Smooth muscle cell (in vitro differentiated cells): Measurements from ENCODE around the gene GIGYF1. TPM values are rescaled to one million over a fixed set of nuclear protein-coding genes. Genes with fewer than 3 reads are reported as not detected.

ENCODE experiments used
- DNase-seq: peaks from one replicate; lab custom pipeline; 2025; ENCODE audit not compliant: unreplicated experiment; lab: John Stamatoyannopoulos, UW
- H2AFZ ChIP-seq: fragments of 200-600 bp; sonication (generic); 2 replicates; pipeline ENCODE4 v1.6.0; 2016; ENCODE audit warnings: antibody characterized with exemption, low read depth, mild to moderate bottlenecking
- H3F3A ChIP-seq: fragments of 200-600 bp; sonication (generic); 2 replicates; pipeline ENCODE4 v1.6.0; 2017; ENCODE audit warnings: antibody characterized with exemption, low read depth
- H3K27ac ChIP-seq: fragments of 200-600 bp; sonication (generic); 2 replicates; pipeline ENCODE4 v1.5.1; 2016; ENCODE audit warnings: low read depth, mild to moderate bottlenecking
- H3K27me3 ChIP-seq: fragments of 200-600 bp; sonication (generic); 2 replicates; pipeline ENCODE4 v1.6.1; 2016; ENCODE audit warnings: low read depth, mild to moderate bottlenecking
- H3K36me3 ChIP-seq: fragments of 200-600 bp; sonication (generic); 2 replicates; pipeline ENCODE4 v1.5.1; 2016; ENCODE audit warnings: low read depth
- H3K4me1 ChIP-seq: fragments of 200-600 bp; sonication (generic); 2 replicates; pipeline ENCODE4 v1.5.1; 2016; ENCODE audit warnings: low read depth
- H3K4me2 ChIP-seq: fragments of 200-600 bp; sonication (generic); 2 replicates; pipeline ENCODE4 v1.6.0; 2016; ENCODE audit warnings: mild to moderate bottlenecking
- H3K4me3 ChIP-seq: fragments of 200-600 bp; sonication (generic); 2 replicates; pipeline ENCODE4 v1.5.1; 2016; ENCODE audit warnings: mild to moderate bottlenecking
- H3K79me2 ChIP-seq: fragments of 200-600 bp; sonication (generic); 2 replicates; pipeline ENCODE4 v1.6.0; 2016; ENCODE audit warnings: low read depth, mild to moderate bottlenecking
- H3K9ac ChIP-seq: fragments of 200-600 bp; sonication (generic); 2 replicates; pipeline ENCODE4 v1.6.0; 2016; ENCODE audit warnings: low read depth
- H3K9me3 ChIP-seq: fragments of 200-600 bp; sonication (generic); replicated peaks from 2 replicates; pipeline ENCODE4 v1.5.1; 2016; ENCODE audit warnings: low read depth
- H4K20me1 ChIP-seq: fragments of 200-600 bp; sonication (generic); 2 replicates; pipeline ENCODE4 v1.6.0; 2016; ENCODE audit warnings: low read depth
- CTCF ChIP-seq: fragments of 200-600 bp; sonication (generic); IDR thresholded peaks from 2 replicates; pipeline ENCODE4 v1.5.1; 2017; ENCODE audit warnings: borderline replicate concordance, mild to moderate bottlenecking, antibody characterized with exemption; ENCODE audit not compliant: insufficient read depth, poor library complexity, severe bottlenecking
- WGBS: methylation state at CpG from one replicate; pipeline ENCODE4 v1.1.7; 2016; ENCODE audit warnings: low lambda C conversion rate; 5-methylcytosine and 5-hydroxymethylcytosine counted together
- polyA plus RNA-seq: library from polyadenylated mRNA; unstranded; fragments of >200 nt; fragmentation: Nextera tagmentation; extraction: Ambion mirVana; gene quantifications from 2 replicates; pipeline ENCODE4 v1.2.1, GENCODE V29; 2016
- total RNA-seq: library from RNA; depleted of rRNA; stranded (reverse); fragments of >200 nt; gene quantifications from 2 replicates; pipeline ENCODE4 v1.2.3, GENCODE V29; 2014

Gene GIGYF1
- total and polyA plus RNA-seq, 2 experiments from 2014 or later, result 8.5 to 13.1 TPM

GRCh38 chr7:100676501-100677306 is 17.3 kb downstream of the GIGYF1 start:
- WGBS, result 94% methylated on average over 23 of the region's 23 CpGs
- no peaks in the 10 kb centered on the region for H3K4me1 ChIP-seq
- H3K27ac ChIP-seq, result peak overlapping the region; percentile 59
- H4K20me1 ChIP-seq, result peaks cover 68% of the 10 kb centered on the region
- TF ChIP-seq CTCF, result no peak
- no peaks in the 10 kb centered on the region for H3K36me3 ChIP-seq
- no peak overlapping the region for H2AFZ ChIP-seq
- no peak for DNase-seq
- peaks cover 7% of the 10 kb centered on the region for H3F3A ChIP-seq
- H3K4me3 ChIP-seq, result peak overlapping the region; percentile 78
- peak overlapping the region; percentile 43 for H3K9ac ChIP-seq
- H3K4me2 ChIP-seq, result peak overlapping the region; percentile 98
- no peaks in the 10 kb centered on the region for H3K9me3 ChIP-seq
- peaks cover 32% of the 10 kb centered on the region for H3K79me2 ChIP-seq
- no peaks in the 10 kb centered on the region for H3K27me3 ChIP-seq

- TF ChIP-seq CTCF, result no peak
- WGBS, result 4% methylated on average over 18 of the region's 59 CpGs
- DNase-seq, result peak; percentile 44
- H3K9me3 ChIP-seq, result no peaks in the 10 kb centered on the region
- H3K79me2 ChIP-seq, result peaks cover 32% of the 10 kb centered on the region
- peak overlapping the region; percentile 59 for H3K27ac ChIP-seq
- H3K4me3 ChIP-seq, result peak overlapping the region; percentile 78
- peak overlapping the region; percentile 43 for H3K9ac ChIP-seq
- no peaks in the 10 kb centered on the region for H3K27me3 ChIP-seq
- no peaks in the 10 kb centered on the region for H3K36me3 ChIP-seq
- peaks cover 7% of the 10 kb centered on the region for H3F3A ChIP-seq
- peak overlapping the region; percentile 98 for H3K4me2 ChIP-seq
- H4K20me1 ChIP-seq, result peaks cover 61% of the 10 kb centered on the region
- H2AFZ ChIP-seq, result no peak overlapping the region
- no peaks in the 10 kb centered on the region for H3K4me1 ChIP-seq
These were observed 18.3 kb downstream of the GIGYF1 start for GRCh38 chr7:100675581-100676350.

- H4K20me1 ChIP-seq, result peaks cover 58% of the 10 kb centered on the region
- DNase-seq, result no peak
- under 1% methylated on average over 28 of the region's 46 CpGs for WGBS
- H3K27ac ChIP-seq, result peak overlapping the region; percentile 59
- H3K4me2 ChIP-seq, result peak overlapping the region; percentile 98
- H3K4me3 ChIP-seq, result peak overlapping the region; percentile 78
- no peaks in the 10 kb centered on the region for H3K36me3 ChIP-seq
- no peaks in the 10 kb centered on the region for H3K9me3 ChIP-seq
- no peak overlapping the region for H2AFZ ChIP-seq
- TF ChIP-seq CTCF, result no peak
- no peaks in the 10 kb centered on the region for H3K4me1 ChIP-seq
- H3K9ac ChIP-seq, result peak overlapping the region; percentile 82
- no peaks in the 10 kb centered on the region for H3K27me3 ChIP-seq
- peaks cover 7% of the 10 kb centered on the region for H3F3A ChIP-seq
- H3K79me2 ChIP-seq, result peaks cover 32% of the 10 kb centered on the region
These were observed 19.0 kb downstream of the GIGYF1 start for GRCh38 chr7:100675105-100675451.
